Measurements from ENCODE around the gene USP40.

DNA sequence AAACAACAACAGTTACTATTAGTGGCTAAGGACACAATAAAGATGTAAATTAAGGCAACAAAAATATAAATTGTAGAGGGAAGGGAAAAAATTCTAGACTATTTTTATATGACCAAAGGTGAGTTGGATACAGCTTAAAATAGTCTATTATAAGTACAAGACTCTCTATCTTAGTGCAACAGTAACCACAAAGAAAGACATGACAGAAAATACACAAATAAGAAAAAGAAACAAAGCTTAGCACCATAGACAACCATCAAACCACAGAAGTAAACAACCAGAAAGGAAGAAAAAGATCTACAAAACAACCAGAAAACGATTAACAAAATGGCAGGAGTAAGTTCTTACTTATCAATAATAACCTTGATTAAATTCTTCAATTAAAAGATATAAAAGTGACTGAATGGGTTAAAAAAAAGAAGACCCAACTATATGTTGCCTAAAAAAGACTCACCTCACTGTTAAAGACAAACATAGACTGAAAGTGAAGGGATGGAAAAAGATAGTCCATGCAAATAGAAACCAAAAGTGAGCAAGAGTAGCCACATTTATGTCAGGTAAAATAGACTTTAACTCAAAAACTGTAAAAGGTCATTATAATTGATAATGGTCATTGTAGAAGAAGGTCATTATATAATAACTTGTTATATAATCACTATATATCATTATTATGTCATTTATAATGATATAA is 62.5 kb downstream of the USP40 start:
- TF ChIP-seq, protein P1, sequence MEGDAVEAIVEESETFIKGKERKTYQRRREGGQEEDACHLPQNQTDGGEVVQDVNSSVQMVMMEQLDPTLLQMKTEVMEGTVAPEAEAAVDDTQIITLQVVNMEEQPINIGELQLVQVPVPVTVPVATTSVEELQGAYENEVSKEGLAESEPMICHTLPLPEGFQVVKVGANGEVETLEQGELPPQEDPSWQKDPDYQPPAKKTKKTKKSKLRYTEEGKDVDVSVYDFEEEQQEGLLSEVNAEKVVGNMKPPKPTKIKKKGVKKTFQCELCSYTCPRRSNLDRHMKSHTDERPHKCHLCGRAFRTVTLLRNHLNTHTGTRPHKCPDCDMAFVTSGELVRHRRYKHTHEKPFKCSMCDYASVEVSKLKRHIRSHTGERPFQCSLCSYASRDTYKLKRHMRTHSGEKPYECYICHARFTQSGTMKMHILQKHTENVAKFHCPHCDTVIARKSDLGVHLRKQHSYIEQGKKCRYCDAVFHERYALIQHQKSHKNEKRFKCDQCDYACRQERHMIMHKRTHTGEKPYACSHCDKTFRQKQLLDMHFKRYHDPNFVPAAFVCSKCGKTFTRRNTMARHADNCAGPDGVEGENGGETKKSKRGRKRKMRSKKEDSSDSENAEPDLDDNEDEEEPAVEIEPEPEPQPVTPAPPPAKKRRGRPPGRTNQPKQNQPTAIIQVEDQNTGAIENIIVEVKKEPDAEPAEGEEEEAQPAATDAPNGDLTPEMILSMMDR (conservative IDR thresholded peaks at IDR 0.05): no peak
- TF ChIP-seq ZFX (IDR thresholded peaks at IDR 0.05): no peak

Data from C4-2B (cell line).